Trophoblast cell (in vitro differentiated cells and primary cell): ENCODE results near the gene RIMBP2.
"Not testable (repeated sequence)": the region's sequence is repeated elsewhere in the genome, so short reads cannot be mapped to it uniquely, and the experiment has no call there.

Experiments
- DNase-seq, 2 donors: peaks; one replicate each; pipeline ENCODE4 v3.0.0-alpha.2; 2016
- H2AFZ ChIP-seq: 2 replicates; pipeline ENCODE4 v1.6.1; 2013; ENCODE audit warnings: low read length, moderate library complexity, mild to moderate bottlenecking; ENCODE audit not compliant: insufficient read depth, poor library complexity
- H2AK5ac ChIP-seq: 2 replicates; pipeline ENCODE4 v1.6.1; 2013; ENCODE audit warnings: mild to moderate bottlenecking, low read length
- H2BK120ac ChIP-seq: 2 replicates; pipeline ENCODE4 v1.6.1; 2013; ENCODE audit warnings: low read length, mild to moderate bottlenecking, moderate library complexity; ENCODE audit not compliant: insufficient read depth, poor library complexity
- H2BK12ac ChIP-seq: 2 replicates; pipeline ENCODE4 v1.6.1; 2013; ENCODE audit warnings: mild to moderate bottlenecking, low read length, moderate library complexity
- H2BK5ac ChIP-seq: 2 replicates; pipeline ENCODE4 v1.6.1; 2013; ENCODE audit warnings: low read length, low read depth, moderate library complexity, mild to moderate bottlenecking; ENCODE audit not compliant: poor library complexity
- H3K14ac ChIP-seq: 2 replicates; pipeline ENCODE4 v1.6.1; 2013; ENCODE audit warnings: mild to moderate bottlenecking, low read length
- H3K18ac ChIP-seq: 2 replicates; pipeline ENCODE4 v1.6.1; 2013; ENCODE audit warnings: mild to moderate bottlenecking, low read length
- H3K23ac ChIP-seq: 2 replicates; pipeline ENCODE4 v1.6.1; 2013; ENCODE audit warnings: low read length
- H3K27ac ChIP-seq: 2 replicates; pipeline ENCODE4 v1.5.1; 2013; ENCODE audit warnings: low read depth, mild to moderate bottlenecking, inconsistent platforms, low read length, moderate library complexity
- H3K27me3 ChIP-seq: 2 replicates; pipeline ENCODE4 v1.6.1; 2013; ENCODE audit warnings: inconsistent platforms, mild to moderate bottlenecking, low read length, moderate library complexity; ENCODE audit not compliant: insufficient read depth
- H3K36me3 ChIP-seq, 2 experiments: 1 replicate in 1 of 2; 2 replicates in 1 of 2; pipeline ENCODE4 v1.6.1; 2013; ENCODE audit warnings: low read length in 2 of 2, mild to moderate bottlenecking in 2 of 2, moderate library complexity in 1 of 2; ENCODE audit not compliant: insufficient read depth in 2 of 2, control insufficient read depth in 1 of 2
- H3K4ac ChIP-seq: 2 replicates; pipeline ENCODE4 v1.6.1; 2013; ENCODE audit warnings: low read depth, mild to moderate bottlenecking, low read length, moderate library complexity
- H3K4me1 ChIP-seq, 2 experiments: 1 replicate in 1 of 2; 2 replicates in 1 of 2; pipeline ENCODE4 v1.6.1; 2013; ENCODE audit warnings: low read length in 2 of 2, mild to moderate bottlenecking in 2 of 2, moderate library complexity in 1 of 2; ENCODE audit not compliant: insufficient read depth in 2 of 2, control insufficient read depth in 1 of 2
- H3K4me2 ChIP-seq: 2 replicates; pipeline ENCODE4 v1.6.1; 2013; ENCODE audit warnings: inconsistent platforms, mild to moderate bottlenecking, low read length, moderate library complexity
- H3K4me3 ChIP-seq: 2 replicates; pipeline ENCODE4 v1.5.1; 2013; ENCODE audit warnings: mild to moderate bottlenecking, low read depth, low read length, inconsistent platforms
- H3K79me1 ChIP-seq: one replicate; pipeline ENCODE4 v1.6.1; 2013; ENCODE audit warnings: low read length
- H3K79me2 ChIP-seq: 2 replicates; pipeline ENCODE4 v1.6.1; 2013; ENCODE audit warnings: low read length, mild to moderate bottlenecking; ENCODE audit not compliant: control insufficient read depth, insufficient read depth, poor library complexity
- H3K9ac ChIP-seq: 2 replicates; pipeline ENCODE4 v1.6.1; 2013; ENCODE audit warnings: mild to moderate bottlenecking, low read length
- H3K9me3 ChIP-seq: 2 replicates; pipeline ENCODE4 v1.6.1; 2013; ENCODE audit warnings: low read depth, mild to moderate bottlenecking, control low read depth, inconsistent platforms, low read length; ENCODE audit not compliant: insufficient read depth
- H4K12ac ChIP-seq: 2 replicates; pipeline ENCODE4 v1.6.1; 2013; ENCODE audit warnings: low read depth, mild to moderate bottlenecking, low read length, moderate library complexity
- H4K8ac ChIP-seq: 2 replicates; pipeline ENCODE4 v1.6.1; 2013; ENCODE audit warnings: low read depth, mild to moderate bottlenecking, low read length, moderate library complexity
- H4K91ac ChIP-seq: one replicate; pipeline ENCODE4 v1.6.1; 2013; ENCODE audit warnings: low read depth, mild to moderate bottlenecking, low read length, moderate library complexity
- WGBS: extraction: QIAGEN DNeasy Blood & Tissue Kit; methylation state at CpG from one replicate; pipeline ENCODE4 v1.1.7; 2013; ENCODE audit warnings: missing lambda C conversion rate; ENCODE audit not compliant: insufficient read length, insufficient coverage; ENCODE audit errors: extremely low coverage; 5-methylcytosine and 5-hydroxymethylcytosine counted together

Gene RIMBP2

GRCh38 chr12:130752037-130752436, 35.9 kb upstream of the RIMBP2 start:
- H3K27ac ChIP-seq, H3K4me1 ChIP-seq, DNase-seq, H3K36me3 ChIP-seq, H4K12ac ChIP-seq, H3K4ac ChIP-seq, H4K8ac ChIP-seq, H4K91ac ChIP-seq, H3K23ac ChIP-seq, H3K9me3 ChIP-seq, H3K79me2 ChIP-seq, H3K27me3 ChIP-seq, H3K14ac ChIP-seq, H3K4me2 ChIP-seq, H3K79me1 ChIP-seq, H3K18ac ChIP-seq, H2BK12ac ChIP-seq, H2AK5ac ChIP-seq, H2AFZ ChIP-seq, H3K9ac ChIP-seq, H2BK5ac ChIP-seq, H3K4me3 ChIP-seq, H2BK120ac ChIP-seq: not testable (repeated sequence)
- WGBS, result no CpG with 5 or more reads among the region's 11 CpGs

GRCh38 chr12:130748786-130749185, 32.7 kb upstream of the RIMBP2 start:
- Histone ChIP-seq H4K91ac (no peak overlapping the region), H3K9ac (no peak overlapping the region), H2BK120ac (no peak overlapping the region), H3K36me3 (no peaks in the 10 kb centered on the region), H2BK5ac (no peak overlapping the region), H3K4me2 (no peak overlapping the region), H3K4me1 (no peaks in the 10 kb centered on the region), H3K4ac (no peak overlapping the region), H3K79me2 (no peaks in the 10 kb centered on the region), H3K23ac (no peak overlapping the region), H2AFZ (no peak overlapping the region), H3K27me3 (no peaks in the 10 kb centered on the region), H3K27ac (no peak overlapping the region), H2BK12ac (no peak overlapping the region), H2AK5ac (no peak overlapping the region), H3K4me3 (no peak overlapping the region), H3K14ac (no peak overlapping the region), H4K8ac (no peak overlapping the region), H3K79me1 (no peaks in the 10 kb centered on the region), H3K9me3 (no peaks in the 10 kb centered on the region), H3K18ac (no peak overlapping the region), H4K12ac (no peak overlapping the region)
- no peak for DNase-seq
- WGBS, result no CpG with 5 or more reads among the region's 10 CpGs

GRCh38 chr12:130747867-130748740, 32.0 kb upstream of the RIMBP2 start:
- Histone ChIP-seq H2AFZ (no peak overlapping the region), H3K9me3 (no peaks in the 10 kb centered on the region), H3K14ac (no peak overlapping the region), H3K27ac (no peak overlapping the region), H3K79me1 (no peaks in the 10 kb centered on the region), H2AK5ac (no peak overlapping the region), H3K4me3 (no peak overlapping the region), H3K9ac (no peak overlapping the region), H2BK5ac (no peak overlapping the region), H4K8ac (no peak overlapping the region), H3K36me3 (no peaks in the 10 kb centered on the region), H3K27me3 (no peaks in the 10 kb centered on the region), H4K91ac (no peak overlapping the region), H4K12ac (no peak overlapping the region), H2BK120ac (no peak overlapping the region), H3K18ac (no peak overlapping the region), H3K4ac (no peak overlapping the region), H3K79me2 (no peaks in the 10 kb centered on the region), H3K4me2 (no peak overlapping the region), H2BK12ac (no peak overlapping the region), H3K23ac (no peak overlapping the region), H3K4me1 (no peaks in the 10 kb centered on the region)
- peak; percentile 43 to 73 for DNase-seq
- WGBS, result no CpG with 5 or more reads among the region's 13 CpGs

- Histone ChIP-seq H3K9ac (no peak overlapping the region), H3K9me3 (no peaks in the 10 kb centered on the region)
- no CpG with 5 or more reads among the region's 9 CpGs for WGBS
These were observed 30.4 kb upstream of the RIMBP2 start for GRCh38 chr12:130746546-130746945.

More at GRCh38 chr12:130746546-130746945, 30.4 kb upstream of the RIMBP2 start:
- Histone ChIP-seq H3K27me3 (no peaks in the 10 kb centered on the region), H4K8ac (no peak overlapping the region), H3K4me3 (no peak overlapping the region), H3K27ac (no peak overlapping the region), H3K79me1 (no peaks in the 10 kb centered on the region), H4K91ac (no peak overlapping the region), H4K12ac (no peak overlapping the region), H3K14ac (no peak overlapping the region), H2BK120ac (no peak overlapping the region), H2AFZ (no peak overlapping the region), H2BK5ac (no peak overlapping the region), H3K4me1 (no peaks in the 10 kb centered on the region), H3K4ac (no peak overlapping the region), H2AK5ac (no peak overlapping the region), H3K79me2 (no peaks in the 10 kb centered on the region), H2BK12ac (no peak overlapping the region), H3K18ac (no peak overlapping the region), H3K23ac (no peak overlapping the region), H3K36me3 (no peaks in the 10 kb centered on the region), H3K4me2 (no peak overlapping the region)
- no peak for DNase-seq
